Chondrocyte (in vitro differentiated cells): ENCODE measurements around the gene TK1. TPM values are rescaled to one million over a fixed set of nuclear protein-coding genes. Genes with fewer than 3 reads are reported as not detected.
"Not testable (repeated sequence)": the region's sequence is repeated elsewhere in the genome, so short reads cannot be mapped to it uniquely, and the experiment has no call there.

Source experiments
- DNase-seq: peaks from one replicate; pipeline ENCODE4 v3.0.0; 2021; ENCODE audit warnings: mixed read lengths, low spot score
- H3K27ac Mint-ChIP-seq: one replicate; pipeline ENCODE4 v1.8.0; 2021; ENCODE audit warnings: mild to moderate bottlenecking, moderate library complexity, mixed read lengths; ENCODE audit not compliant: unreplicated experiment
- H3K27me3 Mint-ChIP-seq: 2 replicates; pipeline ENCODE4 v1.8.0; 2021; ENCODE audit warnings: low read depth, mixed read lengths
- H3K36me3 Mint-ChIP-seq: 2 replicates; pipeline ENCODE4 v1.8.0; 2021; ENCODE audit warnings: low read depth, mixed read lengths
- H3K4me1 Mint-ChIP-seq: 2 replicates; pipeline ENCODE4 v1.8.0; 2021; ENCODE audit warnings: low read depth, mild to moderate bottlenecking, mixed read lengths
- H3K4me3 Mint-ChIP-seq: one replicate; pipeline ENCODE4 v1.8.0; 2021; ENCODE audit warnings: mild to moderate bottlenecking, moderate library complexity, mixed read lengths; ENCODE audit not compliant: unreplicated experiment
- H3K9me3 Mint-ChIP-seq: 2 replicates; pipeline ENCODE4 v1.8.0; 2021; ENCODE audit warnings: low read depth, mixed read lengths
- total RNA-seq: library from RNA; stranded (reverse); gene quantifications from 3 replicates; pipeline ENCODE4 v1.2.1, GENCODE V29; 2021
- TF ChIP-seq, protein P1 (sequence below): fragments of 200-600 bp; sonication (generic); IDR thresholded peaks from 2 replicates; pipeline ENCODE4 v1.5.0; 2021; ENCODE audit warnings: antibody characterized with exemption, mild to moderate bottlenecking, moderate library complexity

TK1 gene
- total RNA-seq, 1 donor from 2014 or later = 21.1 TPM

DNA sequence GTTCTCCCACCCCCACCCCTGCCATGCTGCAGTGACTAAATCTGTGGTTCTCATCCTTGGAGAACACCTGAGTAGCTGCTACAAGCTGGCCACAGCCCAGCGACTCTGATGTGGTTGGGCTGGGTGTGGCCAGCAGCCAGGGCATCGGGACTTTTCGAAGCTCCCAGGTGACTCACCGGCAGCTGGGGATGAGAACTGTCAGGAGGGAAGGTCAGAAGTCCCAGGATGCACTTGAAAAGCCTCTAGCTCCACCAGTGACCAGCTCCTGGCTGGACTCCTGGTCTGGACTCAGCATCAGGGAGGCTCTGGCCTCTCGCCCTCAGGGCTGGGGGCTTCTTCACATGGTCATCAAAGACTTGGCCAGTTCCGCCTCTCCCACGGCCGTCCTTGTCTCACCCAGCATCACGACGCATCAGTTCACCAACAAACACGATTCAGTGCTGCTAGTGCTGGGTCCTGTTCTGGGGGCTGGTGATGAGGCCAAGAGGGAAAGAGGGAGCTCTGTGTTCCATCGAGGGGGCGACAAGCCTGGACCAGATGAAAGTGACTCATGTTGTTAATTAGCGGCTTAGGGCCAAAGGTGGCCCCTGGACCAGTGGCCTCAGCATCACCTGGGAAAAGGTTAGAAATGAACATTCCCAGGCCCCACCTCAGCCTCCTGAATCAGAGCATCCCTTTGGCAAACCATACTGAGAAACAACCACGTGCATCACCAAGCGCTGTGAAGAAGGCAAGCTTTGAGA, 44.6 kb downstream of the TK1 start:
- H3K36me3 Mint-ChIP-seq = no peaks in the 10 kb centered on the region
- H3K4me3 Mint-ChIP-seq = no peak overlapping the region
- no peaks in the 10 kb centered on the region for H3K9me3 Mint-ChIP-seq
- H3K27me3 Mint-ChIP-seq = no peaks in the 10 kb centered on the region
- H3K4me1 Mint-ChIP-seq = peaks cover 23% of the 10 kb centered on the region
- peak; percentile 58 for DNase-seq
- H3K27ac Mint-ChIP-seq = no peak overlapping the region
- TF ChIP-seq, protein P1, sequence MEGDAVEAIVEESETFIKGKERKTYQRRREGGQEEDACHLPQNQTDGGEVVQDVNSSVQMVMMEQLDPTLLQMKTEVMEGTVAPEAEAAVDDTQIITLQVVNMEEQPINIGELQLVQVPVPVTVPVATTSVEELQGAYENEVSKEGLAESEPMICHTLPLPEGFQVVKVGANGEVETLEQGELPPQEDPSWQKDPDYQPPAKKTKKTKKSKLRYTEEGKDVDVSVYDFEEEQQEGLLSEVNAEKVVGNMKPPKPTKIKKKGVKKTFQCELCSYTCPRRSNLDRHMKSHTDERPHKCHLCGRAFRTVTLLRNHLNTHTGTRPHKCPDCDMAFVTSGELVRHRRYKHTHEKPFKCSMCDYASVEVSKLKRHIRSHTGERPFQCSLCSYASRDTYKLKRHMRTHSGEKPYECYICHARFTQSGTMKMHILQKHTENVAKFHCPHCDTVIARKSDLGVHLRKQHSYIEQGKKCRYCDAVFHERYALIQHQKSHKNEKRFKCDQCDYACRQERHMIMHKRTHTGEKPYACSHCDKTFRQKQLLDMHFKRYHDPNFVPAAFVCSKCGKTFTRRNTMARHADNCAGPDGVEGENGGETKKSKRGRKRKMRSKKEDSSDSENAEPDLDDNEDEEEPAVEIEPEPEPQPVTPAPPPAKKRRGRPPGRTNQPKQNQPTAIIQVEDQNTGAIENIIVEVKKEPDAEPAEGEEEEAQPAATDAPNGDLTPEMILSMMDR = no peak

- H3K27me3 Mint-ChIP-seq = no peaks in the 10 kb centered on the region
- no peaks in the 10 kb centered on the region for H3K36me3 Mint-ChIP-seq
- peaks cover 23% of the 10 kb centered on the region for H3K4me1 Mint-ChIP-seq
- peak; percentile 87 for DNase-seq
- no peaks in the 10 kb centered on the region for H3K9me3 Mint-ChIP-seq
- H3K4me3 Mint-ChIP-seq = no peak overlapping the region
- TF ChIP-seq, protein P1 = no peak
- no peak overlapping the region for H3K27ac Mint-ChIP-seq
These were observed 45.3 kb downstream of the TK1 start for GRCh38 chr17:78141437-78142118.

GRCh38 chr17:78140169-78141051, 46.4 kb downstream of the TK1 start:
- no peak overlapping the region for H3K27ac Mint-ChIP-seq
- TF ChIP-seq, protein P1 = no peak
- no peaks in the 10 kb centered on the region for H3K27me3 Mint-ChIP-seq
- no peaks in the 10 kb centered on the region for H3K36me3 Mint-ChIP-seq
- DNase-seq = peak; percentile 90
- peaks cover 21% of the 10 kb centered on the region for H3K4me1 Mint-ChIP-seq
- no peaks in the 10 kb centered on the region for H3K9me3 Mint-ChIP-seq
- H3K4me3 Mint-ChIP-seq = no peak overlapping the region

GRCh38 chr17:78139861-78140168, 47.0 kb downstream of the TK1 start:
- not testable (repeated sequence) for H3K9me3 Mint-ChIP-seq, H3K27me3 Mint-ChIP-seq, H3K36me3 Mint-ChIP-seq, H3K4me3 Mint-ChIP-seq, H3K27ac Mint-ChIP-seq, DNase-seq
- peaks cover 16% of the 10 kb centered on the region for H3K4me1 Mint-ChIP-seq

DNA sequence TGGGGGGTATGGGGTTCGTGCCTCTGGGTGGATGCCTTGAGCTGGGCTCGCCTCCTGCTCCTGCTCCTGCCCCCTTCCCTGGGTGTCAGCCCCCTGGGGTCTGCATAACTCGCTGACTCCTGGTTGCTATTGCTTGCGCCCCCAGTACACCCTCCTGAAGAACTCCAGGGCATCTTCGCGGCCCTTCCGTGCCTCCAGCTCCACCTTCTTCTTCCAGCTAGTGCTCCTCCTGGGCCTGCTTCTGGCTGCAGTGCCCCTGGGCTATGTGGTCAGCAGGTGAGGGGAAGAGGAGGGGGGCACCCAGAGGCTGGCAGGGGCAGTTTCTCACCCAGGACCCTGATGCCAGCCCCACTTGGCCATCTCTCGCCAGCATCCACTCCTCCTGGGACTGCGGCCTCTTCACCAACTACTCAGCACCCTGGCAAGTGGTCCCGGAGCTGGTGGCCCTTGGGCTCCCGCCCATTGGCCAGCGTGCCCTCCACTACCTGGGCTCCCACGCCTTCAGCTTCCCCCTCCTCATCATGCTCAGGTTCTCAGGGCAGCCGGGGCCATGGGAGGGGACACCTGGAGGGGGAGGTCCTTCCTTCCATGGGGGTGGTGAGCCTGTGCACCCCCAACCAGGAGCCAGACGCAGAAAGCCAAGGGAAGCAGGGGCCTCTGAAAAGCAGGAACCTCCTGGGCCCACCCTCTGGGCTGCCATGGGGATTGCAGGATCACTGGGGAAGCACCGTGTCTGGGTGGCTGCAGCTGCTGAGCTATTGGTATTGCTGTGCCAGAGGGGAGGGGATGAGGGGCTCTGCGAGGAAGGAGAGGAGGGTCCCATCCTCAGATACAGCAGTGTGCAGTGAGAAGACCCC, 48.4 kb downstream of the TK1 start:
- Mint-ChIP-seq H3K4me1 (peaks cover 5% of the 10 kb centered on the region), H3K36me3 (no peaks in the 10 kb centered on the region), H3K27ac (no peak overlapping the region), H3K9me3 (no peaks in the 10 kb centered on the region), H3K4me3 (no peak overlapping the region), H3K27me3 (peaks cover 2% of the 10 kb centered on the region)
- no peak for DNase-seq
- TF ChIP-seq, protein P1 = no peak
